ENCODE results near the gene SMYD4.

Gene SMYD4

GRCh38 chr17:1733759-1734158, 95.9 kb downstream of the SMYD4 start:
- FAIRE-seq (no peak), DNase-seq (ENCODE audit: insufficient read length, low spot score) (no peak)
- TF ChIP-seq CTCF (IDR thresholded peaks at IDR 0.05; ENCODE audit: insufficient read depth, missing control alignments): no peak

DNA sequence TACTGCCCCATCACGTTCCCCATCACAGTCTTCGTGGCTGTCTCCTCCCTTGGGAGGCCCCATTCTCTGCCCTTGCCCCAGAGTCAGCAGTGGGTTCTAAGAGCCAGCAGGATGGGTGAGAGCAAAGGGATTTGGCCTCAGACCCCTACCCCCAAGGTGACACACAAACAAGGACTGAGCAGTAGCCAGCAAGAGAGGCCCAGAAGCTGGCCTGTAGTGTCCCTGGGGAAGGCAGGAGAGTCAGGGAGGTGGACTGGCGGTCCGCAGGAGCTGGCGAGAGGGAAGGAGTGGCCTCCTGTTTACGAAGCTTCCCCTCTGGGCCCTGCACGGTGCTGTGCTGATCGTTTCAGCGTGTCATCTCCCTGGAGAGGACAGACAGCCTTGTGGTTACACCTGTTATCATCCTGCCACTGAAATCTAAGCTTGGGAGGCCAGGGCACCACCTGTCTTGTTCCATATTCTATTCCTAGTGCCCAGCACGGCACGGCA, 96.8 kb downstream of the SMYD4 start:
- FAIRE-seq (no peak), DNase-seq (ENCODE audit: insufficient read length, low spot score) (no peak)
- no peak for TF ChIP-seq CTCF (IDR thresholded peaks at IDR 0.05; ENCODE audit: insufficient read depth, missing control alignments)

DNA sequence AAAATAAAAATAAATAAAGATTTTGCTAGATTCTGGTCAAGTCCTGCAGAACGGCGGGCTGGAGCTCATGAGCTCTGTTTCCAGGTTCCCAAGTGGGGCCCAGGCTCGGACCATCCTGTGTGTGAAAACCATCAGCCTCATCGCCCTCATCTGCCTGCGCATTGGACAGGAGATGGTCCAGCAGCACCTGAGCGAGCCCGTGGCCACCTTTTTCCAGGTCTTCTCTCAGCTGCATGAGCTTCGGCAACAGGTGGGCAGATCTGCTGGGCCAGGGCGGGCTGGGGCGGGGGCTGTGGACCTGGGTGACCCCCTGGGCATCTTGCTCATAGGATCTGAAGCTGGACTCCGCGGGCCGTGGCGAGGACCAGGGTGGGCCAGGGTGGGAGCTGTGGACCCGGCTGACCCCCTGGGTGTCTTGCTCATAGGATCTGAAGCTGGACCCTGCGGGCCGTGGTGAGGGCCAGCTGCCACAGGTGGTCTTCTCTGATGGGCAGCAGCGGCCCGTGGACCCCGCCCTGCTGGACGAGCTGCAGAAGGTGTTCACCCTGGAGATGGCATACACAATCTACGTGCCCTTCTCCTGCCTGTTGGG, 97.4 kb downstream of the SMYD4 start:
- DNase-seq (ENCODE audit: insufficient read length, low spot score) (no peak), FAIRE-seq (no peak)
- no peak for TF ChIP-seq CTCF (IDR thresholded peaks at IDR 0.05; ENCODE audit: insufficient read depth, missing control alignments)

GRCh38 chr17:1731194-1731506, 98.6 kb downstream of the SMYD4 start:
- no peak for TF ChIP-seq CTCF (IDR thresholded peaks at IDR 0.05; ENCODE audit: insufficient read depth, missing control alignments)
- DNase-seq (ENCODE audit: insufficient read length, low spot score) (no peak), FAIRE-seq (no peak)

- DNase-seq (ENCODE audit: insufficient read length, low spot score) (no peak), FAIRE-seq (no peak)
- no peak for TF ChIP-seq CTCF (IDR thresholded peaks at IDR 0.05; ENCODE audit: insufficient read depth, missing control alignments)
Observed at GRCh38 chr17:1730326-1731193, 99.1 kb downstream of the SMYD4 start.

- FAIRE-seq (no peak), DNase-seq (ENCODE audit: insufficient read length, low spot score) (no peak)
- TF ChIP-seq CTCF (IDR thresholded peaks at IDR 0.05; ENCODE audit: insufficient read depth, missing control alignments): no peak
Observed at GRCh38 chr17:1729966-1730325, 99.8 kb downstream of the SMYD4 start.
